Measurements from ENCODE around the gene IDE. TPM values are rescaled to one million over a fixed set of nuclear protein-coding genes. Genes with fewer than 3 reads are reported as not detected.
"Not testable (repeated sequence)": the region's sequence is repeated elsewhere in the genome, so short reads cannot be mapped to it uniquely, and the experiment has no call there.

IDE gene
- total RNA-seq (10 to 100 TPM; 28.0 to 32.4 TPM), total RNA-seq (65.1 to 73.7 reads per million in 2 donors)

DNA sequence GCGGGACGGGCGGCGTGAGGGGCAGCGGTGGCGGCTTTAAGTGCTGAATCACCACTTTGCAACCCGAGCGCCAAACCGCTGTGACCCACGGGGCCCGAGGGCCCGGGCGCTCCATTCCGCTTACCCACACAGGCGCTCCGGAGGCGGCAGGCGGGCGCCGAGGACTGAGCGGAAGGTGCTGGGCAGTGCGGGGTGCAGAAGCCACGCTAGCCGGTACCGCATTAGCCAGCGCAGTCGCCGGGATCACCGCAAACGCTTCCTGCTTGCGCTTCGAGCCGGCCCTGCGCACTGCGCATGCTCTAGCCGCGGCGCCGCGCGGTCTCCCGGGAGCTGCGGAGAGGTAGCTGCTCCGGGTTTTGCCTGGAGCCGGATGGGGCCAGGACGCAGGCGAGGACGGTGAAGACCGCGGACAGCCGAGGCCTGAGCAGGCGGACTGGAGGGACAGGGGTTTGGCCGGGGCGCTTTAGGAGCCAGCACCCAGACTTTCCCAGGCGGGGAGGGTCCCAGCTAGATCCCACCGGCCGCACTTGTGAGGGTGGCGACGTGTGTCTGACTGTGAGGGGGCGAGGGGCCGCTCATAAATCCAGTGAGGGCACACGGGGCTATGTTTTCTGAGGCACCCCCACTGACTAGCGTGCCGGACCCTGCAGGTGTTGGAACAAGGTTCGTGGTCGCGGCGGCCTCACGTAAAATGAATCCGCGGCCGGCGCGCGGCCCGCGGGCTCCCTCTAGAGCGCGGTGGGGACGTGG, at the start of gene IDE:
Gene IDE (minus strand): TSS at position 296 of the 750 bp plus-strand sequence. CDS start 74 bp downstream, at position 222.
- ATAC-seq: peak; percentile 84
- Mint-ChIP-seq H3K36me3 (ENCODE audit: low read depth) (no peaks in the 10 kb centered on the region), H3K27ac (peak within 1 kb of the TSS; percentile 90), H3K4me3 (peak within 1 kb of the TSS; percentile 84), H3K4me1 (peaks cover 29% of the 10 kb centered on the region), H3K27me3 (no peaks in the 10 kb centered on the region)
- DNase-seq: peak; percentile 73 to 74 (median 73)
- no peaks in the 10 kb centered on the region for H3K9me3 ChIP-seq (ENCODE audit: control insufficient read depth, low read length, poor library complexity, severe bottlenecking)

DNA sequence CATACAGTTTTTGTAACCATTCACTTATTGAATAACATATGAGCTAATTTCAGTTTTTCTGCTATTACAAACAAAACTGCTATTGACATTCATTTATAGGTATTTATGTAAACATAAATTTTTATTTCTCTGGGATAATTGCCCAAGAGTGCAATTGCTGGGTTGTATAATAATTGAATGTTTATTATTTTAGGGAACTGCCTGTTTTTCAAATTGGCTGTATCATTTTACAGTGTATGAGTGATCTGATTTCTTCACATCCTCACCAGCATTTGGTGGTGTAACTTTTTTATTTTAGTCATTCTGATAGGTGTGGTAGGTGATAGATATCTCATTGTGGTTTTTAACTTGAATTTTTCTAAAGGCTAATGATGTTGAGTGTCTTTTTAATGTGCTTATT, 45.5 kb upstream of the IDE start:
- Mint-ChIP-seq H3K4me1 (no peaks in the 10 kb centered on the region), H3K27ac (no peak overlapping the region), H3K27me3 (no peaks in the 10 kb centered on the region), H3K4me3 (no peak overlapping the region), H3K36me3 (ENCODE audit: low read depth) (no peaks in the 10 kb centered on the region)
- ATAC-seq: no peak
- no peak for DNase-seq
- no peaks in the 10 kb centered on the region for H3K9me3 ChIP-seq (ENCODE audit: control insufficient read depth, low read length, poor library complexity, severe bottlenecking)

GRCh38 chr10:92615515-92615914, 41.6 kb upstream of the IDE start:
- H3K27me3 Mint-ChIP-seq: no peaks in the 10 kb centered on the region
- DNase-seq: no peak
- H3K4me3 Mint-ChIP-seq: no peak overlapping the region
- H3K4me1 Mint-ChIP-seq: peaks cover 2% of the 10 kb centered on the region
- ATAC-seq: no peak
- no peak overlapping the region for H3K27ac Mint-ChIP-seq
- H3K9me3 ChIP-seq (ENCODE audit: control insufficient read depth, low read length, poor library complexity, severe bottlenecking): no peaks in the 10 kb centered on the region
- H3K36me3 Mint-ChIP-seq (ENCODE audit: low read depth): no peaks in the 10 kb centered on the region

DNA sequence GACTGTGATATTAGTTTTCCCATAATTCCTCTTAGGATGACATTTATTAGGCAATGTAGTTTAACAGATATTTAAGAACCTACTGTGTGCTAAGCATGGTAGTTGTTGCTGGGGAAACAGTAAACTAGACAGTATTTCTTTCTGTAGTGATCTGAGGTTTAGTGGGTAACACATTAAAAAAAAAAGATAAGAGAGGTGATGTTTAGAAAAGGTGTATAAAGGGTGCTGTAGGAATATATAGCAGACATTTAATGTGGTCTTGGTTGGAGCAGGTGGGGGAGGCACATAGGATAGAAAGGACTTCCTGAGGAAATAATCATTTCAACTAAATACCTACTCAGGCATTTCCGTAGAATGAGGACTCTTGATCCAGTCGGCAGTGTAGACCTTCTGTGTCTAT, 30.9 kb upstream of the IDE start:
- no peaks in the 10 kb centered on the region for H3K9me3 ChIP-seq (ENCODE audit: control insufficient read depth, low read length, poor library complexity, severe bottlenecking)
- ATAC-seq: no peak
- Mint-ChIP-seq H3K27me3 (no peaks in the 10 kb centered on the region), H3K4me3 (no peak overlapping the region), H3K36me3 (ENCODE audit: low read depth) (peaks cover 4% of the 10 kb centered on the region), H3K27ac (peak overlapping the region; percentile 88), H3K4me1 (peaks cover 23% of the 10 kb centered on the region)
- no peak for DNase-seq

GRCh38 chr10:92598321-92598720, 24.4 kb upstream of the IDE start:
- H3K9me3 ChIP-seq (ENCODE audit: control insufficient read depth, low read length, poor library complexity, severe bottlenecking): no peaks in the 10 kb centered on the region
- Mint-ChIP-seq H3K27me3 (no peaks in the 10 kb centered on the region), H3K36me3 (ENCODE audit: low read depth) (peaks cover 2% of the 10 kb centered on the region), H3K4me3 (no peak overlapping the region), H3K4me1 (peaks cover 26% of the 10 kb centered on the region), H3K27ac (peak overlapping the region; percentile 71)
- no peak for ATAC-seq
- no peak for DNase-seq

DNA sequence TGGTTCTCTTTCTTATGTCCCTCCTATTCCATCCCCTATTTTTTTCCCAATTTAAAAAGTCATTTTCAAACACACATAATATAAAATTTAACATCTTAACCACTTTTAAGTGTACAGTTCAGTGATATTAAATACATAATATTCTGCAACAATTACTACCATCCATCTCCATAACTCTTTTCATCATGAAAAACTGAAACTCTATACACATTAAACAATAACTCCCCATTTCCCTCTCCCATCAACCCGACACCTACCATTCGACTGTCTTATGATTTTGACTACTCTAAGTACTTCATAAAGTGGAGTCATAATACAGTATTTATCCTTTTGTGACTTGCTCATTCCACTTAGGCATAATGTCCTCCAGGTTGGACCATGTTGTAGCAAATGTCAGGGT, 21.6 kb upstream of the IDE start:
- DNase-seq (no peak), ATAC-seq (no peak)
- Mint-ChIP-seq H3K36me3 (ENCODE audit: low read depth) (peaks cover 2% of the 10 kb centered on the region), H3K27me3 (no peaks in the 10 kb centered on the region), H3K4me3 (peak overlapping the region; percentile 61), H3K4me1 (peaks cover 29% of the 10 kb centered on the region), H3K27ac (peak overlapping the region; percentile 56)
- H3K9me3 ChIP-seq (ENCODE audit: control insufficient read depth, low read length, poor library complexity, severe bottlenecking): no peaks in the 10 kb centered on the region

GRCh38 chr10:92593619-92594588, 20.0 kb upstream of the IDE start:
- Mint-ChIP-seq H3K4me3 (peak overlapping the region; percentile 99), H3K27me3 (no peaks in the 10 kb centered on the region), H3K36me3 (ENCODE audit: low read depth) (peaks cover 2% of the 10 kb centered on the region), H3K27ac (peak overlapping the region; percentile 47), H3K4me1 (peaks cover 29% of the 10 kb centered on the region)
- ATAC-seq (no peak), DNase-seq (no peak)
- H3K9me3 ChIP-seq (ENCODE audit: control insufficient read depth, low read length, poor library complexity, severe bottlenecking): no peaks in the 10 kb centered on the region

- peak; percentile 88 to 93 (median 91) for DNase-seq
- H3K4me3 Mint-ChIP-seq: peak within 1 kb of the TSS; percentile 99
- peaks cover 2% of the 10 kb centered on the region for H3K36me3 Mint-ChIP-seq (ENCODE audit: low read depth)
- H3K27me3 Mint-ChIP-seq: no peaks in the 10 kb centered on the region
- ATAC-seq: peak; percentile 84
- H3K4me1 Mint-ChIP-seq: peaks cover 29% of the 10 kb centered on the region
- H3K27ac Mint-ChIP-seq: peak within 1 kb of the TSS; percentile 100
- no peaks in the 10 kb centered on the region for H3K9me3 ChIP-seq (ENCODE audit: control insufficient read depth, low read length, poor library complexity, severe bottlenecking)
Measured at GRCh38 chr10:92592761-92593618, 19.1 kb upstream of the IDE start, which contains the start of gene KIF11. KIF11 (plus strand) TSS chr10:92593130; CDS start chr10:92593376, 246 bp downstream.

GRCh38 chr10:92591550-92592022, 17.7 kb upstream of the IDE start:
- no peaks in the 10 kb centered on the region for H3K9me3 ChIP-seq (ENCODE audit: control insufficient read depth, low read length, poor library complexity, severe bottlenecking)
- no peaks in the 10 kb centered on the region for H3K27me3 Mint-ChIP-seq
- ATAC-seq: peak; percentile 87
- H3K4me3 Mint-ChIP-seq: peak overlapping the region; percentile 99
- H3K36me3 Mint-ChIP-seq (ENCODE audit: low read depth): peaks cover 2% of the 10 kb centered on the region
- peaks cover 26% of the 10 kb centered on the region for H3K4me1 Mint-ChIP-seq
- peak overlapping the region; percentile 100 for H3K27ac Mint-ChIP-seq
- DNase-seq: peak; percentile 82 to 84 (median 83)

GRCh38 chr10:92590623-92591549, 17.0 kb upstream of the IDE start:
- H3K9me3 ChIP-seq (ENCODE audit: control insufficient read depth, low read length, poor library complexity, severe bottlenecking): no peaks in the 10 kb centered on the region
- Mint-ChIP-seq H3K4me1 (peaks cover 24% of the 10 kb centered on the region), H3K27ac (peak overlapping the region; percentile 100), H3K36me3 (ENCODE audit: low read depth) (peaks cover 2% of the 10 kb centered on the region), H3K27me3 (no peaks in the 10 kb centered on the region), H3K4me3 (peak overlapping the region; percentile 99)
- ATAC-seq (peak; percentile 2), DNase-seq (peak in 1 of 3 donors; percentile 7)

DNA sequence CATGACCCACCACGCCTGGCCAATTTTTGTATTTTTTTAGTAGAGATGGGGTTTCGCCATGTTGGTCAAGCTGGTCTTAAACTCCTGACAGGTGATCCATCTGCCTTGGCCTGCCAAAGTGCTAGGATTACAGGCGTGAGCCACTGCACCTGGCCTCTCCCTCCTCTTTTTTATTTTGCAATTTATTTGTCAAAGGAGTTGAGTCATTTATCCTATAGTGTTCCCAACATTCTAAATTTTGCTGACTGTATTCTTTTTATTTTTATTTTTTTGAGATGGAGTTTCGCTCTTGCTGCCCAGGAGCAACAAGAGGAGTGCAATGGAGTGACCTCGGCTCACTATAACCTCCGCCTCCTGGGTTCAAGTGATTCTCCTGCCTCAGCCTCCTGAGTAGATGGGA, 8.5 kb upstream of the IDE start:
- H3K4me3 Mint-ChIP-seq; H3K27me3 Mint-ChIP-seq; H3K27ac Mint-ChIP-seq; ATAC-seq; DNase-seq; H3K36me3 Mint-ChIP-seq (ENCODE audit: low read depth); H3K9me3 ChIP-seq (ENCODE audit: control insufficient read depth, low read length, poor library complexity, severe bottlenecking); H3K4me1 Mint-ChIP-seq: not testable (repeated sequence)

DNA sequence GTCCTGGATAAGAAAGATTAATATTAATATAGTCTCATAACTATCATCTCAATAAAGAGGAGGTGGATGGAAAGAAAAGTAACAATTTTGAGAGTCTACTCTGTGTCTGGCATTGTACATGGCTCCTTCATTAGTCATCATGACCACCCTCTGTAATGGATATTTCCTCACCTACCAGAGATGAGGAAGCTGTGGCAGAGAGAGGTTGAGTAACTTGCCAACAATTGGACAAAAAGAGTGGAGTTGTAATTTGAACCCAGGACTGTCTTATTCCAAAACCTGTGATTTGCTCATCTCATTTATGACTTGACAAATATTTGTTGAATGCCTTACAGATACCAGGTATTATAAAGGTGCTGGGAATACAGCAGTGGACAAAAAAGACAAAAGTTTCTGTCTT, 2.1 kb upstream of the IDE start:
- ATAC-seq (no peak), DNase-seq (no peak)
- Mint-ChIP-seq H3K36me3 (ENCODE audit: low read depth) (no peaks in the 10 kb centered on the region), H3K27me3 (no peaks in the 10 kb centered on the region), H3K4me3 (no peak overlapping the region), H3K4me1 (peaks cover 21% of the 10 kb centered on the region), H3K27ac (peak overlapping the region; percentile 84)
- H3K9me3 ChIP-seq (ENCODE audit: control insufficient read depth, low read length, poor library complexity, severe bottlenecking): no peaks in the 10 kb centered on the region

Data from T-helper 17 cell (primary cell).